ENCODE results near the gene FDXACB1.
A peak's percentile ranks its signal among the peaks of the same experiment; 100 is the strongest.

FDXACB1 gene

GRCh38 chr11:111878849-111879636, at the start of gene FDXACB1, which contains the start of gene CFAP68:
Gene FDXACB1 (minus strand): TSS chr11:111879165. CDS start chr11:111879132, 33 bp downstream.
Gene CFAP68 (plus strand): TSS chr11:111879541. CDS start chr11:111879561, 20 bp downstream.
- DNase-seq = peak; percentile 95

GRCh38 chr11:111926505-111927391, 47.8 kb upstream of the FDXACB1 start:
- peak; percentile 99 for DNase-seq

- DNase-seq = no peak
These were observed 47.0 kb upstream of the FDXACB1 start for GRCh38 chr11:111925953-111926352.

- DNase-seq = no peak
These were observed 45.0 kb upstream of the FDXACB1 start for GRCh38 chr11:111923951-111924350.

GRCh38 chr11:111923351-111923788, 44.4 kb upstream of the FDXACB1 start:
- DNase-seq = no peak

- DNase-seq = no peak
These were observed 43.8 kb upstream of the FDXACB1 start for GRCh38 chr11:111922803-111923202.

GRCh38 chr11:111921541-111922230, 42.7 kb upstream of the FDXACB1 start:
- DNase-seq = no peak

DNA sequence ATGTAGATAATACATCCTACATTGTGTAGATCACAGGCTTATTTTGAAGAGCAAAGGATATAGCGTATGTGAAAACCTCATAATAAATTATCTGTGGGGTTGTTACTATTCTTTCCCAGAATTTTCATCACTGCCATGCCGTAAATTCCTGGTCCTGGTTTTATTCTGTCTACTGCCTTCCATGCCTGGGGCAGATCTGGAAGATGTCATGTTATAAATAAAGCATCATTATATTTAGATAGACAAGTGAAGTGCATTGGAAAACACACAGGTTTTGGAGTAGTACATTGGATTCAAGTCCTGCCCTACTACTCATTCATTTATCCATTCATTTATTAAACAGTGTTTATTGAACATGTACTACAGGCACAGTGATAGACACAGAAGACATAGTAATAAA, 41.9 kb upstream of the FDXACB1 start:
- no peak for DNase-seq

- DNase-seq = no peak
These were observed 39.7 kb upstream of the FDXACB1 start, which contains the start of gene C11orf52 for GRCh38 chr11:111918390-111919256. Gene C11orf52 (plus strand): TSS chr11:111918913. CDS start chr11:111918973, 60 bp downstream.

DNA sequence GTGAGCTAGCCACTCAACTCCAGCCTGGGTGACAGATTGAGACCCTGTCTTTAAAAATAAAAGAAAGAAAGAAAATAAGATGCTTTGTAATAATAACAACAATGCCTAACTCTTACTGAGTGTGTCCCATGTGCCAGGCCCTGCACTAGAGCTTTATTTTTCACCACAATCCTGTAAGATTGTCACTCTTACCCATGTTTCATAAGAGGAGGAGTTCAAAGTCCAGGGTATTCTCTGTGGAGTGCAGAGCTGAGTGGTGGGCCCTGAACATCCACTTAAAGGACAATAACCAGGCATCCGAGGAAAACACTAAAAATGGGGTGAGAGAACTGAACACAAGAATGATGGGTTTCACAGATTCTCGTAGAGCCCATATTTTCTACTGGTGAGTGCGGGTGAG, 38.8 kb upstream of the FDXACB1 start:
- DNase-seq = no peak

DNA sequence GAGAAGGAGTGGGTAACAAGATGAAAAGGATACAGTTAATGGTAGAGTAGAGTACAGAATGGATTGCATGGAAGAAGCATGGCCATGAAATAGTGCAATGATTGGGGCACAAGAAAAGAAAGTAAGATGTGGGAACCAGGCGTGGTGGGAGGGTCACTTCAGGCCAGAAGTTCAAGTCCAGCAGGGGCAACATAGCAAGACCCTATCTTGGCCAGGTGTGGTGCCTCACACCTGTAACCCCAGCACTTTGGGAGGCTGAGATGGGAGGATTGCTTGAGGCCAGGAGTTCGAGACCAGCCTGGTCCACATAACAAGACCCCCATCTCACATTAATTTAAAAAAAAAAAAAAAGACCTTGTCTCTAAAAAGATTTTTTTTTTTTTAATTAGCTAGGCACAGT, 38.3 kb upstream of the FDXACB1 start:
- DNase-seq = no peak

DNA sequence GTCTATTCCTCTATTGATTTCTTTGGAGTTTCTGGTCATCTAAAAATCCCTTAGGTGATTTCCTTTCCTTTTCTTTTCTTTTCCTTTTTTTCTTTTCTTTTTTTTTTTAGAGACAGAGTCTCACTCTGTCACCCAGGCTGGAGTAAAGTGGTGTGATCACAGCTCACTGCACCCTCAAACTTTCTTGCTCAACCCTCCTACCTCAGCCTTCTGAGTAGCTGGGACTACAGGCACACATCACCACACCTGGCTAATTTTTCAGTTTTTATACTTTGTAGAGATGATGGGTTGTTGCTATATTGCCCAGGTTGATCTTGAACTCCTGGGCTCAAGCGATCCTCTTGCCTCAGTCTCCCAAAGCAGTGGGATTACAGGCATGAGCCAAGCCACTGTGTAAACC, 37.8 kb upstream of the FDXACB1 start:
- no peak for DNase-seq

GRCh38 chr11:111913997-111914396, 35.0 kb upstream of the FDXACB1 start:
- DNase-seq = no peak

DNA sequence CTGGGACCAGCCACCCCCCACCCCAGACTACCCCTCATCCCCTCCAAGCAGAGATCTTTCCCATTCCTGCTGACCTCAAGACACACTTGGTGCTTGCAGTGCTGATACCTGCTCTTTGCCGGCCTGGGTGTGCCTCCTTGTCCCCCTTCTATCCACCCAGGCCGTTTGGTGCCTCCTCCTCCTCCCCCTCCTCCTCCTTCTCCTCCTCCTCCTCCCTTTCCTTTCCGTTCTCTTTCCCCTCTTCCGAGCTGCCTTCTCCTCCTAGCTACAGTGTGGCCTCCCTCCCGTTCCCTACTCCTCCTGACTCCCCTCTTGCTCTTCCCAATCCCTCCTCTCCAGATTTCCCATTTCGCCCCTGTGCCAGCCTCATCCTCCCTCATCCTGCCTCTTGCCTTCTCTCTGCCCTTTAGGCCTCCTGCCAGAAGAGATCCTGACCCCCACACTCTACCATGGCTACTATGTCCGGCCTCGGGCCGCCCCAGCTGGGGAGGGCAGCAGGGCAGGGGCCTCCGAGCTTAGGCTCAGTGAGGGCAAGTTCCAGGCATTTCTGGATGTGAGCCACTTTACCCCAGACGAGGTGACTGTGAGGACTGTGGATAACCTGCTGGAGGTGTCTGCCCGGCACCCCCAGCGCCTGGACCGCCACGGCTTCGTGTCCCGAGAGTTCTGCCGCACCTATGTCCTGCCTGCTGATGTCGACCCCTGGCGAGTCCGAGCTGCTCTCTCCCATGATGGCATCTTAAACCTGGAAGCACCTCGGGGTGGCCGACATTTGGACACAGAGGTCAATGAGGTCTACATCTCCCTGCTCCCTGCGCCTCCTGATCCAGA, 34.3 kb upstream of the FDXACB1 start:
- DNase-seq = no peak

GRCh38 chr11:111912535-111912934, 33.6 kb upstream of the FDXACB1 start, which contains the start of gene HSPB2:
Gene HSPB2 (plus strand): TSS chr11:111912734. CDS start chr11:111912830, 96 bp downstream.
- no peak for DNase-seq

DNA sequence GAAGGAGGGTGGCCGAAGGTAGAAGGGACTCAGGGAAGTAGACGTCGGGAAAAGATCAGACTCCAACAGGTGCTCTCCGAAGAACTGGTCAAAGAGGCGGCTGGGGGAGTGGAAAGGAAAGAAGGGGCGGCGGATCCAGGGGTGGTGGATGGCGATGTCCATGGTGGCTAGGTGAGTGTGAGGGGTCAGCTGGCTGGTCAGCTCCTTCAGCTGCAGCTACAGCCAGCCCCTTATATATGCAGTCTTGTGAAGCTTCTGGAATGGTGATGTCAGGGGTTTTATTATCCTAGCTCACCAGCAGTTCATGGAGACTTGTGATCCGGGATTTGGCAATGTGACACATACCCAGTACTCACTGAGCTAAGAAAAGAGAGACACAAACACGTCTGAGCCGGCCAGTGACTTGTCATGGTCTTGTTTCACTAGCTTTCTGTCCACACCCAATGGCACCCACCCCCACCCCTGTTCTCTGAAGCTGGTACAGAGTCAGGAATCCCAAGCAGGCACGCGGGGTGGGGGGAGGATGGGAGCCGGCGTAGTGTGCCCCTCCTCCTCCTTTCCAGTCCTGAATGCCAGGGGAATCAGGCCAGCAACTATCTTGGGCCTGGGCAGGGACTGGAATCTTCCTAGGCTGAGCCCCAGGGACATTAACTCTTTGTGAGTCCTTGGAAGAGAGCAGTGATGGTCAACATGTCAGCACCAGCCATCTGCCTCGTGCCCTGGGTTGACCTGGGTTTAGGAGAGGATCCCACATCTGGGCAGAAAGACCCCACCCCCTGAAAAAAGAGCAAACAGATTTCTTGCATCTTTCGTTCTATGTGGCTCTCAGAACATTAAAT, 32.8 kb upstream of the FDXACB1 start, which contains the start of gene CRYAB:
Gene CRYAB, minus strand, starts transcription at position 208 of the 839 bp plus-strand sequence. Its CDS starts 46 bp downstream, at position 162.
- DNase-seq = no peak

DNA sequence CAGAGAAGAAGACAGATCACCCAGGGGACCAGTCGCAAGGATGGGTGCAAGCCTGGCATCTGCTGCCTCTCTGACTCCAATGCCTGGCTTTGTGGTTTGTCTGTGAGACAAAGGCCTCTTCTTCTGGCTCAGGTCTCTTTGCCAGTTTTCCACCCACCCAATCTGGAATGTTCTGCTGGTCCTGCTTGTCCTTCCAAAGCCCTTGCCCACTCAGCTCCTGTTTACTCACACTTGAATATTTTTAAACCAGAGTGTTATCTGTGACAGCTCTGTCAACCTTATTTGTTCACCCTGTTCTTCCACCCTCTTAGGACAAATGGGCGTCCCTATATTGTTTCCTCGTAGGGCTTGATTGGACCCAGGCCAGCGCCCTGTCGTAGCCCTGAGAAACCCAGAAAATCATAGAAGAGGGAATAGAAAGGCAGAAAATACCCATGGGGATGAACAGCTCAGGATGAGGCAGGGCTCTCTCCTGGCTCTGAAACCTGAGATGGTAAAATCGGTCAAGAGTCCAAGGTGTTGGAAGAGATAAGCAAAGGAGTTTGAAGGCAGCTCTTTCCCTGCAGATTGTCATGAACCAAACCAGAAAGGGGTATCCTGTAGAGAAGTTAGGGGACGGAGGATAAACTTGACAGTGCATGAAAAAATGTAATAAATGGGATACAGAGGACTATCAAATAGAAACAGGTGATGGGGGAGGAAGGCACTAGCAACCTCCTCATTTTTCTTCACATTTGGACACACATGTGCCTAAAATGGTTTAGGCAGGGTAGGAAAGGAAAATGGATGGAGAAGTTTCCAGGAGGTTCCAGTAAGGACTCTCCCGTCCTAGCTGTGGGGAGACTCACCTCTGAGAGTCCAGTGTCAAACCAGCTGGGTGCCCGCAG, 32.0 kb upstream of the FDXACB1 start:
- DNase-seq = no peak

- no peak for DNase-seq
These were observed 30.4 kb upstream of the FDXACB1 start for GRCh38 chr11:111909378-111909777.

All from activated T-cell treated with anti-CD3 and anti-CD28 coated beads, Interleukin-2, amount 50 U/mL, for 1 hour (primary cell).